Measurements from ENCODE around the gene C16orf95.

DNA sequence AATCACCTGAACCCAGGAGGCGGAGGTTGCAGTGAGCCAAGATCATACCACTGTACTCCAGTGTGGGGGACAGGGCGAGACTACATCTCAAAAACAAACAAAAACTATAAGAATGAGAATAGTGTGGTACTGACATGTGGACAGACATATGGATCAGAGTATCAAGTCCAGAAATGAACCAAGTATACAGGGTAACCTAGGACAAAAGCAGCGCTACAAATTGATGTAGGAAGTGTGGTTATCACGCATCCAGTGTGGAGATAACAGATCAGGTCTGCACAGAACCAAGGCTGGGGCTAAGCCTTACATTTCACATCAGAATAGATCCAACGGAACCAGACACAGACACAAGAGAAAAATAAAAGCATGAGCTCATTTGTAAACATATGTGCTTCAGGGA lies 23.0 kb upstream of the C16orf95 start:
- no peak for TF ChIP-seq CTCF (IDR thresholded peaks at IDR 0.05)
- no peak for TF ChIP-seq EZH2phosphoT487 (IDR thresholded peaks at IDR 0.05)
